Measurements from ENCODE around the gene HNF1B.

HNF1B gene

GRCh38 chr17:37731056-37731455 lies 13.8 kb downstream of the HNF1B start:
- DNase-seq, result no peak

GRCh38 chr17:37729905-37730304 lies 15.0 kb downstream of the HNF1B start:
- no peak for DNase-seq

GRCh38 chr17:37726891-37727675 lies 17.8 kb downstream of the HNF1B start:
- DNase-seq, result no peak

- no peak for DNase-seq
Measured at GRCh38 chr17:37726248-37726647, 18.6 kb downstream of the HNF1B start.

- no peak for DNase-seq
Measured at GRCh38 chr17:37725601-37726146, 19.2 kb downstream of the HNF1B start.

- no peak for DNase-seq
Measured at GRCh38 chr17:37725021-37725595, 19.8 kb downstream of the HNF1B start.

- DNase-seq, result no peak
Measured at GRCh38 chr17:37720989-37721388, 23.9 kb downstream of the HNF1B start.

GRCh38 chr17:37719866-37720265 lies 25.0 kb downstream of the HNF1B start:
- no peak for DNase-seq

GRCh38 chr17:37718324-37719048 lies 26.4 kb downstream of the HNF1B start:
- DNase-seq, result no peak

GRCh38 chr17:37717627-37718323 lies 27.1 kb downstream of the HNF1B start:
- DNase-seq, result no peak

- DNase-seq, result no peak
Measured at GRCh38 chr17:37714897-37715296, 30.0 kb downstream of the HNF1B start.

GRCh38 chr17:37713624-37714023 lies 31.2 kb downstream of the HNF1B start:
- DNase-seq, result no peak

- no peak for DNase-seq
Measured at GRCh38 chr17:37713028-37713431, 31.8 kb downstream of the HNF1B start.

- DNase-seq, result no peak
Measured at GRCh38 chr17:37711113-37711512, 33.7 kb downstream of the HNF1B start.

GRCh38 chr17:37710344-37710886 lies 34.4 kb downstream of the HNF1B start:
- DNase-seq, result no peak

GRCh38 chr17:37708616-37709212 lies 36.1 kb downstream of the HNF1B start:
- no peak for DNase-seq

GRCh38 chr17:37708008-37708615 lies 36.7 kb downstream of the HNF1B start:
- DNase-seq, result no peak

- DNase-seq, result no peak
Measured at GRCh38 chr17:37706446-37706845, 38.4 kb downstream of the HNF1B start.

GRCh38 chr17:37702598-37702997 lies 42.3 kb downstream of the HNF1B start:
- DNase-seq, result no peak

GRCh38 chr17:37701496-37701898 lies 43.4 kb downstream of the HNF1B start:
- no peak for DNase-seq

- DNase-seq, result no peak
Measured at GRCh38 chr17:37700881-37701280, 44.0 kb downstream of the HNF1B start.
